Kasumi-1 (cell line): ENCODE results near the gene SH3GL1.
A peak's percentile ranks its signal among the peaks of the same experiment; 100 is the strongest.

ENCODE experiments used
- DNase-seq, 2 experiments: peaks; one replicate each; lab custom pipeline; 2025; lab: John Stamatoyannopoulos, UW

Gene SH3GL1

GRCh38 chr19:4400135-4400936 lies at the start of gene SH3GL1:
SH3GL1 (minus strand) TSS chr19:4400547; CDS start chr19:4400368, 179 bp downstream.
- peak; percentile 88 to 92 for DNase-seq

GRCh38 chr19:4449639-4450028 lies 49.3 kb upstream of the SH3GL1 start:
- no peak for DNase-seq

GRCh38 chr19:4449022-4449638 lies 48.8 kb upstream of the SH3GL1 start:
- no peak for DNase-seq

- DNase-seq = no peak
These were observed 48.0 kb upstream of the SH3GL1 start for GRCh38 chr19:4448147-4448985.

- DNase-seq = no peak
These were observed 47.2 kb upstream of the SH3GL1 start for GRCh38 chr19:4447327-4448146.

GRCh38 chr19:4446704-4447200 lies 46.4 kb upstream of the SH3GL1 start:
- no peak for DNase-seq

- DNase-seq = no peak
These were observed 45.8 kb upstream of the SH3GL1 start for GRCh38 chr19:4445963-4446703.

GRCh38 chr19:4444765-4445741 lies 44.7 kb upstream of the SH3GL1 start:
- DNase-seq = peak; percentile 7 to 8

GRCh38 chr19:4443966-4444764 lies 43.8 kb upstream of the SH3GL1 start:
- no peak for DNase-seq

- no peak for DNase-seq
These were observed 42.8 kb upstream of the SH3GL1 start for GRCh38 chr19:4443188-4443587.

- DNase-seq = no peak
These were observed 42.4 kb upstream of the SH3GL1 start for GRCh38 chr19:4442819-4443146.

- DNase-seq = no peak
These were observed 41.9 kb upstream of the SH3GL1 start for GRCh38 chr19:4441994-4442818.

- no peak for DNase-seq
These were observed 38.9 kb upstream of the SH3GL1 start for GRCh38 chr19:4439243-4439642.

GRCh38 chr19:4437103-4437502 lies 36.8 kb upstream of the SH3GL1 start:
- no peak for DNase-seq

GRCh38 chr19:4436231-4436630 lies 35.9 kb upstream of the SH3GL1 start:
- no peak for DNase-seq

GRCh38 chr19:4434391-4434790 lies 34.0 kb upstream of the SH3GL1 start:
- DNase-seq = no peak

GRCh38 chr19:4432918-4433506 lies 32.7 kb upstream of the SH3GL1 start:
- no peak for DNase-seq
